T-helper 1 cell (primary cell): ENCODE results near the gene ZNF311.
A peak's percentile ranks its signal among the peaks of the same experiment; 100 is the strongest.

Experiments used
- DNase-seq, 5 donors: peaks; one replicate each; pipeline ENCODE4 v3.0.0-alpha.2; 2012 to 2020
- total RNA-seq, 4 donors: gene quantifications; one replicate each; lab custom pipeline; 2026; lab: John Stamatoyannopoulos, UW

The ZNF311 gene
- total RNA-seq: 0.24 to 2.1 (median 1.3) reads per million in 4 donors

DNA sequence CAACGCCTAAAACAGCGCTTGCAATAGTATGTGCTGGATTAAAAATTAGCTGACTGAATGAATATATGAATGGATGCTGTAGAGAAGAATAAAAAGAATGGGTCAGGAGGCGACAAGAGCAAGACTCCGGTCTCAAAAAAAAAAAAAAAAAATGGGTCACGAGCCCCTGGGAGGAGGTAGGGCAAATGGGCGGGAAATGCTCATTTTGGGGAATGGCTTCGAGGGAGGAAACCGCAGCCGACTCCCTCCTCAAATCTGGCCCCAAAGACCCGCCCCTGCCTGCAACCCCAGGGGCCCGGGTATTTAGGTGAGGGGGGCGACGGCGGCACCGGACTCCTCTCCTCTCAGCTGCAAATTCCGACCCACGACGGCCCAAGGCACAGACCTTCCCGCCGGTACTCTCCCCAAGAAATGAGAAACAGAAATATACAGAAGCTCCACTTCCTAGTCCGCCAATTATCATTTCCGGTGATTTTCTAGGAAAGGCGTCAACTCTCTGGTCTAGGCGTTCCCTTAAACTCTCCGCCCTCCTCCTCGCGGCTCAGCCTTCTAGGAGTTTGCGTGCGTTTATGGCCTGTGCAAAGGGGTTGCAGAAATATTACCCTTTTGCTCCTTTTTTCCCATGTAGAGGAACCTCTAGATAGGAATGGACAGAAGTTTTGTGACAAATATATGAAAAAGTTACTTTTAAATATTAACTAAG lies at the start of gene ZNF311:
ZNF311 (minus strand) TSS at position 133 of the 703 bp plus-strand sequence. CDS start 1,361 bp downstream, outside the sequence.
- DNase-seq: peak in 1 of 5 donors; percentile 80

DNA sequence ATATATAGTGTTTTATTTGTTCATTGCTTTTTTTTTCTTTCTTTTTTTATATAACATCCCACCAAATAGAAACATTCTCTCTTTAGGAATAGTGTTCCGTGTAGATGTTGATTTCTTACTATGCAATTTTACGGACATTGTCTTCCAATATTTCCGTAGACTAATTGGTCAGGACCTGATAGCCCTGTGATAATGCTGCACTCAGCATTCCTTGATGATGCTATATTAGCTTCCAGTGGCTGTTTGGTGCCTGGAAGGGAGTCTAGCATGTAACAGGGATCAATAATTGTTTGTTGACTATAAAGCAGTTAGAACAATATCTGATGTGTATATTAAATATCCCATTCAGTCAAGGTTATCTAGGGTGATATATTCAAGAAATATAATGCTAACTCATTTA lies 46.6 kb upstream of the ZNF311 start:
- DNase-seq: no peak

DNA sequence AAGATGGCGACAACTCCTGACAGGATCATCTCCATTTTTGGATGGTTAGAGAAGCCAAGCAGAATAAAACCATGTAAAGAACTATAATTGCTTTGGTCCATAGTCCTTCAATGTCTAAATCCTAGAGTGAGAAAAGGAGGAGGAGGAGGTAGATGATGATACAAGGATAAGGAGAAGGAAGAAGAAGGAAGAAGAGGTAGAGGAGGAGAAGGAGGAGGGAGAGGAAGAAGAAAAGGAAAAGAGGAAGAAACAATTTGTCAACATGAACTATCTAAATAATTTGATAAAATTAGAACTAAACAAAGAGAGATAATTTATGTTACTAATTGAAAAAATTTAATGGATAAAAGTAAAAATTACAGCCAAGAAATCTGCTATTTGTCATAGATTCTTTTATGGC lies 40.0 kb upstream of the ZNF311 start, which contains the start of gene OR2W1:
OR2W1 (minus strand) TSS at position 101 of the 400 bp plus-strand sequence; CDS start at position 101, 0 bp downstream.
- no peak for DNase-seq

DNA sequence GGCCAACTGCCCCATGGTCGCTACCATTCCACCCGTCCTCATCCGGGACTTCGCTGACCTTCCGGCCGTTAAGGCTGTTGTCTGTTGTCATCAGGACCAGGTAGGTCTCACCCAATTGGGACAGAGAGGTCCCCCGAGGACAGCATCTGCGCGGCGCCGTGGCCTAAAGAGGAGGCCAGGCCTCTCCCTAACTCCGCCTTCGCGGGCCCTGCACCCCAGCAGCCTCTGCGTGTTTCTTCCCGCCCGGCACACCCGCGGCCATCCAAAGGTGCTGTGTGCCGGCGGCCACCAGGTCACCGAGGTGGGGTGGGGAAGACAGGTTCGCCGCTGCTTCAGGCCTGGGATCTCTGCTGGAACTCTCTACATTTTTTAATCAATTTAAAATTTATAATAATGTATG lies 30.8 kb upstream of the ZNF311 start:
- no peak for DNase-seq

DNA sequence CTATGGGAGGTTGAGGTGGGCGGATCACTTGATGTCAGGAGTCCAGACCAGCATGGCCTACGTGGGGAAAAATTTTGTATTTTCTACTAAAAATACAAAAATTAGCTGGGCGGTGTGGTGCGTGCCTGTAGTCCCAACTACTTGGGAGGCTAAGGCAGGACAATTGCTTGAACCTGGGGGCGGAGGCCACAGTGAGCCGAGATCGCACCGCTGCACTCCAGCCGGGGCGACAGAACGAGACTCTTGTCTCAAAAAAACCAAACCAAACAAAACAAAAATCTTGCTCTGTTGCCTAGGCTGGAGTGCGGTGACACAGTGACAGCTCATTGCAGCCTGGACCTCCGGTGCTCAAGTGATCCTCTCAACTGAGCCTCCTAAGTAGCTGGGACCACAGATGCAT lies 23.7 kb upstream of the ZNF311 start:
- DNase-seq: no peak

DNA sequence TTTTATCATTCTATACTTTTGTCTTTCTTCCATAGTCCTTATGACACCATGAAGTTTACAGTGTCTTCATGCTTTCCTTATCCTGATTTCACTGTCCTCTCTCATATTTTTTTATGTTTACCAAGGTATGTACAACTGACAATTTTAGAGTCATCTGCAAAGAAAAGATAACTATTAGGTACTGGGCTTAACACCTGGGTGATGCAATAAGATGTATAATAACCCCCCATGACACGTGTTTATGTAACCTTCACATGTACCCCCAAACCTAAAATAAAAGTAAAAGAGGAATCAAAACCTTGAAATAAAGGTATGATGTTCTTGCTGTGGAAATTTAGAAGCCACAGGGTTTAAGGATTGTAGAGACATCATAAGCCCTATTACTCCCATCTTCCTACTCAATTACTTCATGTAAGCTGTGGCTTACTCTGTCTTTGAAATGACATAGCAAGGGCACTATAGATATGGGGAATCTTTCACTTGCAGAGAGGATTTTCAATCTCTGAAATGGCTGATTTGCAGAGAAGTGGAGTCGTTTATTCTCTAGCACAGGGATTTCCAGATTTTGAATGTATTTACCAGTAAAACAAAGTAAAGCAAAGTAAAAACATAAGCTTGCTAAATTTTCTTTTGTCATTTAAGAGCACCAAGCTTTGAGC lies 20.9 kb upstream of the ZNF311 start:
- no peak for DNase-seq

DNA sequence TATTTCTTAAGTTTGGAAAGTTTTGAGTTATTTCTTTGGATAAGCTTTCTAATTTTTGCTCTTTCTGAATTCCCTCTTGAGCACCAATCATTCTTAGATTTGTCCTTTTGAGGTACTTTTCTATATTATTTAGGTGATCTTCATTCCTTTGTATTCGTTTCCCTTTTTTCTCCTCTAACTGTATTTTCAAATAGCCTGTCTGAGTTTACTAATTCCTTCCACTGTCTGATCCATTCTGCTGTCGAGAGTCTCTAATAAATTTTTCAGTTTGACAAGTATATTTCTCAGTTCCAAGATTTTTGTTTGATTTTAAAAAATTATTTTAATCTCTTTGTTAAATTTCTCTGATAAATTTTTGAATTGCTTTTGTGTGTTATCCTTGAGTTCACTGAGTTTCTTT lies 16.3 kb upstream of the ZNF311 start:
- no peak for DNase-seq

DNA sequence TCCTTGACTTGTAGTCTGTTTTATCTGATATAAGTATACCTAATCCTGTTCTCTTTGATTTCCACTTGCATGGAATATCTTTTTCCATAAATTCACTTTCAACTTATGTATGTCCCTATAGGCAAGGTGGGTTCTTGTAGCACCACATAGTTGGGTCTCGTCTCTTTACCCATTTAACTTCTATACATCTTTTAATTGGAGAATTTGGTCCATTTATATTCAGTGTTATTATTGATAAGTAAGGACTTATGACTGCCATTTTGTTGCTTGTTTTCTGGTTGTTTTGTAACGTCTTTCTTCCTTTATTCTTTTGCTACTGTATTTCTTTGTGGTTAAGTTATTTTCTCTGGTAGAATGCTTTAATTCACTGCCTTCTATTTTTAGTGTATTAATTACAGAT lies 14.5 kb upstream of the ZNF311 start:
- no peak for DNase-seq

DNA sequence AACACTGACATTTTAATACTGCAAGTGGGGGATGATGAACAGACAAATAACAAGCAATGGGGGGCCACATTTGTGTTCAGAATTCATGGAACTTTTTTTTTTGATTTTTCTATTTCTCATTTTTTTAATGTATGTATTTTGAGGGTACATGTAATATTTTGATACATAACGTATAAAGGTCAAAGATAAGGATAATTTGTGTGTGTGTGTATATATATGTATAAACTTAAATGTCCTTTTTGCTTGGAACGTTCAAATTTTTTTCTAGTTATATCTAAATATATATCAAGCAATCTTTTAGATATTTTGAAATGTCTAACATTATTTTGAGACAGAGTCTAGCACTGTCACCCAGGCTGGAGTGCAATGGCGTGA lies 12.3 kb upstream of the ZNF311 start:
- DNase-seq: no peak

DNA sequence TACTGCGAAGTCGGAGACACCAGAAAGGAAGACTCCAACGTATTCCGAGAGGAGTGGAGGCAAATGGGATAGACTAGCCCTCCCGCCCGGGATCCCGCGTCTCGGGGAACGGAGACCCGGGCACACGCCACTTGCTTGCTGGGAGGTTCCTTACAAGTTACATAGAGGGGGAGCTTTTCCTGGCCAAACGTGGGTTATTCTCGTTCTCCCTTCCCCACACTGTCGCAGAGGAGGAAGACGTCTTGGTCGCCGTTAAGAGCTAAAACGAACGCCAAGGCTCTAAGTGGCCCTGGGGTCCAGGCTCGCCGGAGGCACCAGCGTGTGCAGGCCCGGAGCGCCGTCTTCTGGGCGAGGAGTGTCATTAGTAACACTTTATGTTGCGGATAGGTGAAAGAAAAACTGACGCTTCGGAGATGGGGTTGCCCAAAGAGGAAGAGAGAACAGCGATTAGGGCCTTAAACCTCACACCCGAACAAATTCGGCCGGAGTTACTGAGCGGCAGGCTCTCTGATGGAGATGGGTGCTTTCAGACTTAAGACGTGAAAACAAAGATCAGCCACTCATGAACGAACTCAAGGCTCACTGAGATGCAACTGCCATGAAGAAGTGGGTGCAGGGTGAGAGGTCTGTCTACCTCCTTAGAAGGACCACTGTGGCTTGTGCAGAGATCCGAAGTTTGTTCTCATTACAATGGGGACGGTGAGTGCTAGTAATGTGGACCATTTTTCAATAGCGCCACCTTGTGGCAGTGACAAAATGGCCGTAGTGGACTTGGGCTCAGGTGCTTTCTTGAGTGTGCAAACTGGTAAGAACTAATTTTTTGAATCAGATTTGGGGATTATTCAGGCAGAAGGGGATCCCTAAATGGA lies 11.7 kb upstream of the ZNF311 start:
- DNase-seq: peak; percentile 54 to 85 (median 75)

DNA sequence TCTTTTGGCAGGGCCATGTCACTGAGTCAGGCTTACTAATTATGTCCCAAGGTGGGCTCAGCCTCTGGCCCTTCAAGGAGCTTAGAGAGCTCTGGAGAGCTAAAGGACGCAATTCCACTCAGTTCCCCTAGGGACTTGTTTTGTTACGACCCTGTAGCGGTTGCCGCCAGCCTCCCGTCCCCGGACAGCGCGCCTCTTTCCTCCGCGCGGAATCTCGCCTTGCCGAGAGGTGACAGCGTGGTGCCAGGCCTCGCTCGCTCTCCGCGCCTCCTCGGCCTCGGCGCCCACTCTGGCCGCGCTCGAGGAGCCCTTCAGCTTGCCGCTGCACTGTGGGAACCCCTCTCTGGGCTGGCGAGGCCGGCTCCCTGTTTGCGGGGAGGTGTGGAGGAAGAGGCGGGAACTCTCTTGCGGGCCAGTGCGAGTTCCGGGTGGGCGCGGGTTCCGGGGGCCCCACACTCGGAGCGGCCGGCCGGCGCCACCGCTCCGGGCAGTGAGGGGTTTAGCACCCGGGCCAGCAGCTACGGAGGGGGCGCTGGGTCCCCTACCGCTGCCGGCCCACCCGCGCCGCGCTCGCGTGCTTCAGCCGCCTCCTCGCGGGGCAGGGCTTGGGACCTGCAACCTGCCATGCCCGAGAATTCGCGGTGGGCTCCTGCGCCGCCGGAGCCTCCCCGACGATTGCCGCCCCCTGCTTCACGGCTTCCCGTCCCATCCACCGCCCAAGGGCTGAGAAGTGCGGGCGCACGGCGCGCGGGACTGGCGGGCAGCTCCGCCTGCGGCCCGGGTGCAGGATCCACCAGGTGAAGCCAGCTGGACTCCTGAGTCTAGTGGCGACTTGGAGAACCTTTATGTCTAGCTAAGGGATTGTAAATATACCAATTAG lies 9.9 kb upstream of the ZNF311 start:
- DNase-seq: no peak

DNA sequence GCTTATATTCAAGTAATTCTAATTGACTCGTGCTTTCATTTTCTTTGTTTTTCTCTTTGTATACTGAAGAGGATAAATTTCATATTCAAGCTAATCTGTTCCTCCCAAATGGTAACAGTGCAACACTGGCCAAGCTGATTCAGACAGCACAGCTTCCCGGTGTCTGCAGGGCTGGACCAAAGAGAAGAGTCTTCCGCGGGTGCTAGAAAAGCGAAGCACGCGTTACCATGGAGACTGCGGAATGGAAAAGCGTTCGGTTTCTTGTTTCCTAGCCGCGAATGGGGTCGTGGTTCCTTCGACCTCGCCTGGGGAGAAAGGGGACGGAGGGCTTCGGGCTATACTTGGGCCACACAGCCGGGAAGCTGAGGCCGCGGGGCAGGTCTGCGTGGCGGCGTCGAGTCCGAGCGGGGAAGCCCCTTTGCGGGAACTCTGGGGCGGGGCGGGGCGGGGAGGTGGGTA lies 6.2 kb upstream of the ZNF311 start:
- DNase-seq: peak in 4 of 5 donors; percentile 16 to 43 (median 32)

DNA sequence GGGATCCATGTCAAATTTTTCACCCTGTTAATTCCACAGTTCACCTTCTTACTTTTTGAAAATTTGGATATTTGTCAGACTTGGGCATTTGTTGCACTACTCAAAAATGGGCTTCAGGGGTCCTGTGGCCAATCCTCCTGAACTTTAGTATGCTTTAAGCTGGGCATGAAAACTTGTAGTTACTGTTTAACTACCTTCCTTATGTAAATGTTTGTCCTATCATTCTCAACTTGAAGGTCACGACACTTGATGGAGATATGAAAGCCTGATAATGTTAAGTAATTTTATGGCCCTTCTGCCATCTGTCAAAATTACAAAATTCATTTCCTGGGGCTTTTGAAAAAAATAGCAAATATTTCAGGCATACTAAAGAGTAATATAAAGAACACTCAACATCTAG lies 4.2 kb upstream of the ZNF311 start:
- no peak for DNase-seq

DNA sequence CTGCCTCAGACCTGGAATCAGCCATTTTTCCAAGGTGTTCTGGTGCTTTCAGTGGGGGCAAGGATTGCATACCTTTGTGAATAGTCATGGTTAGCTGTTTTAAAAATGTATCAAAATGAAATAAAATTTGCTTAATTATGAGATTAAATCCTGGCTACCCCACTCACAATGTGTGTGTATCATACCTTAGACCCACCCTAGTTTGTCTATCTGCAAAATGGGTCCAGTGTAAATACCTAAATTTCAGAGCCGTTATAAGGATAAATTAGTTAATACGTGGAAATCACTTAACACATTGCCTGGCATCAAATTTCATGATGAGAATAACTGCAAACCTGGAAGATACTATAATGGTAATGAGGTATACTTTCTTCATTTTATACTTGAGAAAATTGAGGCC lies 3.0 kb upstream of the ZNF311 start:
- DNase-seq: no peak

DNA sequence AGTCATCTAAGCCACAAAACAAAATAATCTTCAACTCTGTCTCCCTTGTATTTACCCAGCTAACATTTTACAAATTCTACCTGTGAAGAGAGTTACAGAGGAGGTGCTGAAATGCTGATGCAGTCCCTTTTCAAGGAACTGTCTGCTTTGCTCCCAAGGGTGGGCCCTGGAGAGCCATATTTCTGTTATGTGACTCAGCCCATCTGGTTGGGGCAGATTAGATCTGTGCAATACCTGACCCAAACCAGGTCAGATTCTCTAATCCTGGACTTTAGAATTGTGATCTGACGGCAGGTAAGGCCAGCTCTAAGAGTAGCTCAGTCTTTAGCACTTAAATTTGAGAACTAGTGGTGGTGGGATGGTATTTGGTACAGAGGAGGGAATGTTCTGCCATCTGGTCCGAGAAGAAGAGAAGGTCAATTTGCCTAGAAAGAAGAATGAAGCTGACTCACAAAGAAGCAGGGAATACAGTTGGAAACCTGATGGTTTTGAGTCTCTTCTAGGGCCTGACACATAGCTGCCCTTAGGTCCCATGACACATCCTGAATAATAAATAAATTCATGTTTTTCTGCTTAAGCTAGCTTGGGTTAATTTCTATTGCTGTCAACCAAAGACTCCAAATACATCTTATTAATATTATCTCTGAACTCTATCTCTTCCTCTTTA lies 8.1 kb downstream of the ZNF311 start:
- DNase-seq: no peak

DNA sequence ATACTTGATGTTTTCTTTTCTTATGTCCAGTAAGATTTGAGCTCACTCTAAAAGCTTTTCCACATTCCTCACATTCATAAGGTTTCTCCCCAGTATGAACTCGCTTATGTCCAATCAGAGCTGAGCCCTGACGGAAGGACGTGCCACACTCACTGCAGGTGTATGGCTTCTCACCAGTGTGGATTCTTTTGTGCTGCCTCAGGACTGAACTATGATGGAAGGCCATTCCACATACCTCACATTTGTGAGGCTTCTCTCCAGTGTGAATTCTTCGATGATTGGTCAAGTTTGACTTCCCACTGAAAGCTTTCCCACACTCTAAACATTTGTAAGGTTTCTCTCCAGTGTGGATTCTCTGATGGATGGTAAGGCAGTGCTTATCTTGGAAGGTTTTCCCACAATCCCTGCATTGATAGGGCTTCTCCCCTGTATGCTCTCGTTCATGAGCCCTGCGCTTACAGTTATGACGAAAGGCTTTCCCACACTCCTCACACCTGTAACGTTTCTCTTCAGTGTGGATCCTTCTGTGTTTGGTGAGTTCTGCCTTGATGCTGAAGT lies 9.9 kb downstream of the ZNF311 start:
- DNase-seq: no peak

DNA sequence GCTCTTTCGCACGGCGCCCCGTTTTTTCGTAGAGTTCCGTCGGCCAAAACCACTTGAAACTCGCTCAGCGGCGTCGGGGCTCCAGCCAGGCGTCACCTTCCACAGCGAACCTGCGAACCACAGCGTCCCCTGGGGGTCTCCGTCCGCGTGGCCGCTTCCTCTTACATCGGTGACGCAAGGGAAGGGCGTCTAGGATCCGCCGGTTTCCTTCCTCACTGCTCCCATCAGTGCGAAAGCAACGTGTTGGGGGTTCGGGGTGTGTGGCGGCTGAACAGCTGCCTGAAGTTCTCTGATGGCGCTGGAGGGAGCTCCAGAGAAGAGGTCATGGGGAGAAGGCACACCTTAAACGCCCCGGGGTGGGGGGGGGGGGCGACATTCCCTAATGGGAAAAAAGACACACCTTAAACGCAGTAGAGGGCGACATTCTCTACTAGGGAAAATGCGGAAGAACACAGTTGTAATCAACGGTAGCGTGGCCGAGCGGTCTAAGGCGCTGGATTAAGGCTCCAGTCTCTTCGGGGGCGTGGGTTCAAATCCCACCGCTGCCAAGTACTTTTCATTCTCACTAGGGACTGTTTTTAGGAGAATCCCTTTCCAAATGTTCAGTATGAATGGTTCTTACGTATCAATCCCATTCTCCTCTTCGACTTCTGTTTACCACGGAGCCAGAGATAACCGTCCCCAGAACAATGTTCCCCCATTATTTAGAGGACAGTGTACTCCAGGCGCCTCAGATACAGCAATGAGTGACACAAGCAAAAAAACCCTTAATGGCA lies 16.4 kb downstream of the ZNF311 start:
- peak; percentile 39 to 74 (median 71) for DNase-seq

DNA sequence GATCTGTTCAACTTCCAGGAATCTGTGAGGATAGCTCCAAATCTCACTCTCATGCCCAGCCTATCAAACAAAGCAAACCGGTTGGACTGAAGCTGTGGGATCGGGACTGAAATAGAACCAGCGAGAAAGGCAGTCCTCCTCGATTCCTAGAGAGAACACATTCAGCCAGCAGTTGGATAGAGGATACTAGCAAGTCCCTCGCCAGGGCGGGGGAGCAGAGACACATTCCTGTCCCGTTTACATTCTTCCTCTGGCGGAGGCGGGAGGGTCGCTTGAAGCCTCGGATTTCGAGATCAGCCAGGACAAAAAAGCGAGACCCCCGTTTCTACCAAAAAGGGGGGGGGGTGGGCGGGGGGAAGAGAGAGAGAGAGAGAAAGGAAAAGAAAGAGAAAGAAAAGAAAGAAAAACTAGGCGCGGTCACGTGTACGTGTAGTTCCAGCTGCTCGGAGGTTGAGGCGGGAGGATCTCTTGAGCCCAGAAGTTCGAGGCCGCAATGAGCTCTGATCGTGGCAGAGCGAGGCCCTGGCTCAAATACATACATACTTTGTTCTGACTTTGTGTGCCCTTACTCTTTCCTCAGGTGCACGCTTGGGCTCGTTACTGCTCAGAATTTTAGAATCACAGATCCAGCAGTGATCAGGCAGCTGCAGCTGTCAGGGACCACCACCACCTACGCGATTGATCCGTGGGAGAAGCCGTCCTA lies 19.5 kb downstream of the ZNF311 start:
- DNase-seq: peak in 1 of 5 donors; percentile 24

DNA sequence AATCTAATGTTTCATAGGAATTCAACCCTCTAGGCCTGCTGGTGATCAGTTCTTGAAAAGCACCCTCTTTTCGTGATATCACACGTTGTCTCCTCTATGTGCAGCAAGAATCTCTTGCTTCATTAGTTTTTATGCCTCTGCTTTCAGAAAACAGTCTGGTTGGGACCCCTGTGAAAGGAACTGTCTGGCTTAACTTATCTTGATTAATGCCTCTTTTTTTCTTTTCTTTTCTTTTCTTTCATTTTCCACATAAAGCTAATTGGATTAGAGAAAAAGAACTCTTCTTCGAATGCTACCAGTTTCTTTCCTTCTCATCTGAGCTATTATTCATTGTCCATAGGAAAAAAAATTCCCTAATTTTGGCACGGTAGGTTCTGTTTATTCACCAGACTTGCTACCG lies 21.3 kb downstream of the ZNF311 start:
- no peak for DNase-seq
